GM20431 (cell line): ENCODE data around the gene COL1A2.

Source experiments
- in situ Hi-C: fragments of 300-500 bp; cut with MseI, MboI; formaldehyde crosslinking; loops from one replicate; pipeline ENCODE4 v1.15.0; 2020; ENCODE audit warnings: low sequenced_read_pairs; ENCODE audit not compliant: unreplicated experiment

The COL1A2 gene

DNA sequence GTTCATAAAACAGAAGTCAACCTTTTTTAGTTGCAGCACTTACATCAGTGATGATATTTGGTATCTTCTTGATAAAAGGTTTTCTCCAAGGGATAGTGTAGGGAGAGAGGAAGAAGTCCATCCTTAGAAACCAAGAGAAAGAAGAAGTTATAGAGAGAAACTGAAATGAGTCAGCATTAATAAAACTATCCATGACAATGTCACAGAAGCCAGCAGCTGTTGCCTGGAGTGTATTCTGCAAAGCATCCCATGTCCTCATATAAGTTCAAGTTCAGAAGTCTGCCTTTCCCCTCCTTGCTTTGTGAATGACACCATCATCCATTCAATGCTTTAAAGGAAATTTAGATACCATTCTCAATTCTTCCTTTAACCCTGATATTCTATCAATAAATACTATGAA lies 14.4 kb upstream of the COL1A2 start:
- in situ Hi-C loops = no loop called here

- in situ Hi-C loops = no loop called here
Measured at GRCh38 chr7:94382132-94382531, 12.6 kb upstream of the COL1A2 start.

- in situ Hi-C loops = no loop called here
Measured at GRCh38 chr7:94382746-94383145, 11.9 kb upstream of the COL1A2 start.

DNA sequence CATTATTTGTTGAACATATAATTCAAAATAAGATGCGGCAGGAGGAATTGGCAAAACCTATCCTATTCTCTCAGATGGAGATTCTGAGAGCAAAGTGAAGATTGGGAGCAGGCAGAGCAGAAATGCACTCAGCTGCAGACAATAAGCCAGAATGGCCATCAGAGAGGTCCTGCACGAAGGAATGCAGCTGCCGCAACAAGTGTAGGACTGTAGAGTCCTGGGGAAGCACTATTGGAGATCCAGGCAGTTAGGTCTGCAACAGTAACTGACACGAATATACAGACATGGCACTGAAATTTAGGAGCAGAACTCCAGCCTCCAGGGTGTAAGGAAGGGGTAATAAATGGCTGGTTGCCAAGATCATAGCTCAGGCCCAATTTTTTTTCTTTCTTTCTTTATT lies 10.4 kb upstream of the COL1A2 start:
- in situ Hi-C loops = no loop called here

DNA sequence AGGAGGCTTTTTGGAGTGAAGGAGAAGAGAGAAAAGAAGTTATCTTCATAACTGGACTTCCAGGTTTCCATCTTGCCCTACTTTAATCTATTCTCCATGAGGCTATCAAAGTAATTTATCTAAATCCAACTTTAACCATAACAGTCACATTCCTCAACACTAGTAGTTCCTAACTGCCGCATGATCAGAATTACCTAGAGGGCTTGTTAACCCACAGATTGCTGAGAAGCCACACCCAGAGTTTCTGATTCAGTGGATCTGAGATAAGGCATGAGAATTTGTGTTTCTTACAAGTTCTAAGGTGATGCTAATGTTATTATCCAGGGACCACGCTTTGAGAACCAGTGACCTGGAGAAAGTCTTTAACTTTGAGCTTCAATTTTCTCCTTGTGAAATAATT lies 8.3 kb upstream of the COL1A2 start:
- in situ Hi-C loops = no loop called here

DNA sequence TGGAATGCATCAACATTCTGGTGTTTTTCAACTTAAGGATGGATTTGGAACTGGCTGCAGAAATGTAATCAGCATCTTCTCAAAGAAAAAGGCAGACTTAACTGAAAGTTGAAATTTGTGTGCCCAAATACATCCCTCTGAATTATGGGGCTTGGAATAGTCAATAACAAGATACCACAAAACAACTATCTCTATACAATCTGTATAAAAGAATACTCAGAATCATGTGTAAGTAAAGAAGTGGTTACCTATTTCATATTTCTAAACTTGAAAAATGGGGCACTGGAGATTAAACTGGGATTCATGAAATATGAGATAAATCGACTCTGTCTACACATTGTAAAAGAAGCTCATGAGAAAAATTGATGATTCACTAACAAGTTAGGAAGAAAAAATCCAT lies 6.2 kb upstream of the COL1A2 start:
- in situ Hi-C loops = no loop called here

GRCh38 chr7:94389381-94389780 lies 5.3 kb upstream of the COL1A2 start:
- in situ Hi-C loops = no loop called here

DNA sequence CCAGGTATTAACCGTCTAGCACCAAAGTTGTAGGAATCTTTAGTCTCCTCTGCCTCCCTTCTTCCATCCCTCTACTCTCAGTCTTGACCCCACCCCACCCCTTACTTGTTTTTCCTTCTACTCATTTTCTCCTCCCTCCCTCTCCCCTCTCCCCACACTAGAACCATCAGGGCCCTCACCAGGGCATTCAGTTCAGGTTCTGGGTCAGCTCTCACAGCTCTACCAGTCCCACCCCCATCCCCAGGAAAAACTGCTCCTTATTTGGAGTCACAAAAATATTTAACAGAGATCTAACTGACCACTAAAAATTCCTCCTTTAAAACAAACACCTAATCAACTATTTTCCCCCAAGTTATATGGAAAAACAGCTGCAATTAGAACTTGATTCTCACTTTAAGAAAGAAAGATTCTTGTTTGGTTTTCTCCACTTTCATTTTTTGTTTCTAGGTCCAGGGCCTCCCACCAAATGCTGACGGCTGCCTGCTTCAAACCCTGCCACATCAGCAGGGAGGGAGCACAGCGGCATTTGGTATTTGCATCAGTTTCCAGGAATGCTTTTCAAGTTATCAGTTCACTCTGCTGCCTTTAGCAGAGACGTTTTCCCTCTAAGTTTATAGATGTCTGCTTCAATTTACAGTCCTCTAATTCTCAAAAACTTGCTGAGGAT lies 2.8 kb upstream of the COL1A2 start:
- in situ Hi-C loops = no loop called here

GRCh38 chr7:94392393-94392786 lies 2.3 kb upstream of the COL1A2 start:
- in situ Hi-C loops = no loop called here

- in situ Hi-C loops = no loop called here
Measured at GRCh38 chr7:94393246-94394108, 1.2 kb upstream of the COL1A2 start.

- in situ Hi-C loops = no loop called here
Measured at GRCh38 chr7:94394109-94394436, 622 bp upstream of the COL1A2 start.

GRCh38 chr7:94395141-94396036 lies 694 bp downstream of the COL1A2 start:
- in situ Hi-C loops = no loop called here

DNA sequence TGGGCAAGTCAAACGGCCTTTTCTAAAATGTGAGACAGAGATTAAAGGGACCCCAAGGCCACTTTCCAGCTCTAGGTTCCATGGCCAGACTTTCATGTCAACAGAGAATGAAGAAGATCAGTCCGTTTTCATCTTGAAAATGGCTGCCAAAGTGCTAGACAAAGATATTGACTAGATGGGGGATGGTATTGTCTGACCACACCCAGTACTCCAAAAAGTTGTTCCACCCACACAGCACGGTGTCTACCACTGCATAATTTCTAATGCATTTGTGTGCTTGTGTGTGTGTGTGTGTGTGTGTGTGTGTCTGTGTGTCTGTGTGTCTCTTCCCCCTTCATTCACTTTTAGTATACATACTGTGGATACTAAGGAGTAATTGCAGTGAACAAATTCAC lies 1.3 kb downstream of the COL1A2 start:
- in situ Hi-C loops = no loop called here

DNA sequence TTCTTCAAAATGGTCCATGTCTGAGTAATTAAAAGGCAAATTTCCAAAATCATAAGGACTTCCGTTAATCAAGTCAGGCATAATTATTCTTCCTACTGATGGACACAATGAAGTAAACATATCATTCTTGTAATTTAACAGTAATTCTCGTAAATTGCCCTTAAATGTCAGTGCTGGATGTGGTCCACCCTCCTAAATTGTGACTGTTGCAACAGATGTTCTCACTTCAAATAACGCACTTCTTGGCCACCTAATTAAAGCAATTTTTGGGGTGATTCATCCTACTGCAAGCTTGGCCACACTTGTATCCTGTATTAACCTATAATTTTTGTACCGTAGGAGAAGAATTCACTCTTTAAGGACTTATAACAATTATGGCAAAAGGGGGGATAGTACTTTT lies 1.9 kb downstream of the COL1A2 start:
- in situ Hi-C loops = no loop called here

DNA sequence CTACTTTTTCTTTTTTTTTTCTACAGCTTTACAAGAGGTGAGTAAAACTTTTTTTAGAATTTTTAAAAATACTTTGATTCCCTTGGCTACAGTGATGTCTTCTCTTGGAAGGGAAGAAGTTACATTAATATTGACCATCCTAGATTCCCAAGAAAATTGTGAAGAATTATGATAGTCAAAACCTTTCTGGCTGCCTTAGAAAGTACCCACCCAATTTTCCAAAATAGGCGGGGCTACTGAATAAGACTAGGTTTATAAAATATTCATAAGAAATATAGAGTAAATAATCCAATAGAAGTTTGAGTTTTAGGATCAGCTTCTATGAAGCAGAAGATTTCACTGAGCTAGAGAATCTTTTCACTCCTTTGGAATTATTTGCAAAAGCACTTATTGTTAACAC lies 3.0 kb downstream of the COL1A2 start:
- in situ Hi-C loops = no loop called here

DNA sequence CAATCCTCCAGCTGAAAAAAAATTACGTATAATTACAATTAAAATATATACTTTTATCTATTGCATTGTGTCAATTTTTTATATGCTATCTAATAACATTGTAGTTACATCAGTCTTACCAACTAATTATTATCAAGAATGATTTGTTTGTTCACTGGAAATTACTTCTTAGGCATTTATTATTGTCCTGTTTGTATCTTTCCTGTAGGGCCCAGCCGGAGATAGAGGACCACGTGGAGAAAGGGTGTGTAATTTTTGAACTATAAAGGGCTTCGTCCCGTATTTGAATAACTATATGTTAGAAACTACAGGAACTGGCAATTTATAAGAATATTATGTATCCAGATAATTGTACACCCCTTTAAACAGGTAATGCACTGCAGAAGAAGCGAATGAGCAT lies 4.1 kb downstream of the COL1A2 start:
- in situ Hi-C loops = no loop called here

GRCh38 chr7:94400022-94400421 lies 5.3 kb downstream of the COL1A2 start:
- in situ Hi-C loops = no loop called here

DNA sequence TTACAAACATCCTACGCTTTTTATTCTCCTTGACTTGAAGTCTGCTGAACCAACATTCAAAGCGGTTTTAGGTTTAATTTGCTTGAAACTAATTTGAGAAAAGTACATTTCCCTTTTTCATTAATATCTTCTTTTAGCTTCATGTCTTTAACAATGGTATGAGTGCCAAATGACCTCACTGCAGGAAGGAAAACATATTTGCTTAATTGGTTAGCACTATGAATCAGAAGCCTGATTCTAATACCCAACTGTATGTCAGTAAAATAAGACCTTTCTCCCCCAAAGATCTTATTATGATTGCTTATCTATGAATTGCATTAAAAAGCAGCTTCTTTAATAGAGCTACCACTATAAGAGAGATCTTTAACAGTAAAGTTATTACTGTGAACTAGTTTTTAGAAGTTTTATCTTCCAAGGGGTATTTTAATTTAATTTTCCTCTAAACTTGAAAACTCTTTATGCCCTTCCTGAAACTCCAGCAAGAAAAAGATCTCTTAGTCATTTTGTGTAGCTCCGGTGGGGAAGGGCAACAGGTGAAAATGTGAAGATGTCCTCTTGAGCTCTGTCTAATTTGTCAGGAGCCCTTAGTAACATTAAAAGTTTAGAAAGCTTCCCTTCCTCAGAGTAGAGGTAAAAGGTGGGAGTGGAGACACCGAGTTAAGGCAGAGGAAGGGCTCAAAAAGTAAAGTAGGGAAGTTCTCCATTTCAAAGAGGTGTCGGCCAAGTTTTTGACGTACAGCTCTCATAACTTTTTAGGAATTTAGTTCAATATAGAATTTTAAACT lies 6.1 kb downstream of the COL1A2 start:
- in situ Hi-C loops = no loop called here

DNA sequence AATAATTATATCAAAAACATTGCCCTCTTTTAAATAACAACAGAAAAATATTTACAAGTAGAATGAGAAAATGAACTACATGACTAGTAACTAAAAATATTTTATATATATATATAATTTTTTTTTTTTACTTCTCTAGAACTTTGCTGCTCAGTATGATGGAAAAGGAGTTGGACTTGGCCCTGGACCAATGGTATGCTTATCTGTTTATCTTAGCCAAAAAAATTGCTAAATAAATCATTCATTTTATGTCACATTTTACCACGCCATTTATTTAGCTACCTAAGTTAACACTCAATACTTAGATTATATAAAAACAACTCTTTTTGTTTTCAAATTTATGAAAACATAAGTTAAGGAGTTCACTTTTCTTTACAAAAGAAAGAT lies 6.7 kb downstream of the COL1A2 start:
- in situ Hi-C loops = no loop called here

DNA sequence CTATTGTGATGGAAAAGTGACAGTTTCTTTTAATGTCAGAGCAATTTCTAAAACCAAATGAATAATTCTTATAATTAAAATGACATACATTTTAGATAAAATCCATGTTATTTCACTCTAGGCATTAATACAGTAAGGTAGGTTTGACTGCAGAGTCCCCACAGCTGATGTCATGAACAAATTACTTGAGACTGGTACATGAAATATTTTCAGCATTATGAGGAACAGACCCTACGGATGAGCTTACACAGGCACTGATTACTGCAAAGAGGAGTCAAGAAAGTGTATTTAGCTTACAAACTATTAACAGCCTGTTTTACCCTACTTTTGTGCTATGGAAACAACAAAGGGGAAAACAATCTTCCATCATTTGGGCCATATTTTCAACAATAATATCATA lies 8.9 kb downstream of the COL1A2 start:
- in situ Hi-C loops = no loop called here
